SK-N-SH treated with all-trans-retinoic acid at 6 μM for 48 hours (cell line): Measurements from ENCODE around the gene TSEN2.

Experiments
- ATAC-seq: fragments of 200-7000 bp; cut with Tn5 transposase; 3 replicates; pipeline ENCODE4 v1.9.1; 2020; ENCODE audit warnings: mild to moderate bottlenecking, moderate library complexity
- ARNTL ChIP-seq: fragments of 450-650 bp; formaldehyde crosslinking; IDR thresholded peaks from 2 replicates; pipeline ENCODE4 v1.5.0; 2020; ENCODE audit warnings: low read depth, mild to moderate bottlenecking, moderate library complexity, borderline replicate concordance
- BACH2 ChIP-seq: fragments of 250-450 bp; sonication (Bioruptor Pico); IDR thresholded peaks from 2 replicates; pipeline ENCODE4 v1.9.0; 2021; ENCODE audit warnings: mild to moderate bottlenecking, borderline replicate concordance
- CSDC2 ChIP-seq: fragments of 250-450 bp; sonication (Bioruptor Pico); IDR thresholded peaks from 2 replicates; pipeline ENCODE4 v1.5.0; 2020; ENCODE audit warnings: mild to moderate bottlenecking, moderate library complexity
- CSRNP3 ChIP-seq: fragments of 250-450 bp; sonication (Bioruptor Pico); IDR thresholded peaks from 2 replicates; pipeline ENCODE4 v1.5.1; 2021; ENCODE audit warnings: mild to moderate bottlenecking, moderate library complexity
- ESRRG ChIP-seq: fragments of 250-450 bp; sonication (Bioruptor Pico); IDR thresholded peaks from 2 replicates; pipeline ENCODE4 v1.6.1; 2021; ENCODE audit warnings: mild to moderate bottlenecking
- GLIS3 ChIP-seq: fragments of 250-450 bp; sonication (Bioruptor Pico); IDR thresholded peaks from 2 replicates; pipeline ENCODE4 v1.5.0; 2020; ENCODE audit warnings: mild to moderate bottlenecking, moderate library complexity
- ISL1 ChIP-seq: fragments of 250-450 bp; sonication (Bioruptor Pico); IDR thresholded peaks from 2 replicates; pipeline ENCODE4 v2.1.2; 2022; ENCODE audit warnings: mild to moderate bottlenecking, moderate library complexity
- OSR1 ChIP-seq: fragments of 250-450 bp; sonication (Bioruptor Pico); IDR thresholded peaks from 2 replicates; pipeline ENCODE4 v1.8.0; 2022; ENCODE audit warnings: moderate library complexity, mild to moderate bottlenecking, inconsistent platforms
- PPARA ChIP-seq: fragments of 250-450 bp; sonication (Bioruptor Pico); IDR thresholded peaks from 2 replicates; pipeline ENCODE4 v1.5.0; 2020; ENCODE audit warnings: mild to moderate bottlenecking, borderline replicate concordance
- RARB ChIP-seq: fragments of 250-450 bp; sonication (Bioruptor Pico); IDR thresholded peaks from 2 replicates; pipeline ENCODE4 v1.8.0; 2021; ENCODE audit warnings: mild to moderate bottlenecking, moderate library complexity
- SNAI2 ChIP-seq: fragments of 250-450 bp; sonication (Bioruptor Pico); IDR thresholded peaks from 2 replicates; pipeline ENCODE4 v1.5.0; 2020; ENCODE audit warnings: mild to moderate bottlenecking, moderate library complexity
- TOX ChIP-seq: fragments of 250-450 bp; sonication (Bioruptor Pico); IDR thresholded peaks from 2 replicates; pipeline ENCODE4 v1.8.0; 2021; ENCODE audit warnings: mild to moderate bottlenecking, moderate library complexity, borderline replicate concordance
- ZC3H10 ChIP-seq: fragments of 250-450 bp; sonication (Bioruptor Pico); IDR thresholded peaks from 2 replicates; pipeline ENCODE4 v1.5.1; 2021; ENCODE audit warnings: mild to moderate bottlenecking, moderate library complexity
- ZFP30 ChIP-seq: fragments of 450-650 bp; formaldehyde crosslinking; IDR thresholded peaks from 2 replicates; pipeline ENCODE4 v1.5.0; 2022; ENCODE audit warnings: mild to moderate bottlenecking, moderate library complexity
- ZNF8 ChIP-seq: fragments of 450-650 bp; formaldehyde crosslinking; IDR thresholded peaks from 2 replicates; pipeline ENCODE4 v1.5.0; 2020; ENCODE audit warnings: mild to moderate bottlenecking, moderate library complexity
- TF ChIP-seq, protein P1 (sequence below): fragments of 250-450 bp; sonication (Bioruptor Pico); IDR thresholded peaks from 2 replicates; pipeline ENCODE4 v1.8.0; 2020; ENCODE audit warnings: mild to moderate bottlenecking, moderate library complexity, borderline replicate concordance
- TF ChIP-seq, protein P2 (sequence below): fragments of 250-450 bp; sonication (Bioruptor Pico); IDR thresholded peaks from 2 replicates; pipeline ENCODE4 v1.5.0; 2020; ENCODE audit warnings: mild to moderate bottlenecking, moderate library complexity
- TF ChIP-seq, protein P3 (sequence below): fragments of 250-450 bp; sonication (Bioruptor Pico); IDR thresholded peaks from 2 replicates; pipeline ENCODE4 v1.5.1; 2020; ENCODE audit warnings: low read depth, mild to moderate bottlenecking, moderate library complexity

TSEN2 gene

GRCh38 chr3:12438318-12438717 is 46.0 kb upstream of the TSEN2 start:
- no peak for TF ChIP-seq SNAI2 (CRISPR knock-in tag)
- TF ChIP-seq ESRRG (CRISPR knock-in tag) = no peak
- TF ChIP-seq PPARA (CRISPR knock-in tag) = no peak
- TF ChIP-seq ISL1 (CRISPR knock-in tag) = no peak
- TF ChIP-seq, protein P1, sequence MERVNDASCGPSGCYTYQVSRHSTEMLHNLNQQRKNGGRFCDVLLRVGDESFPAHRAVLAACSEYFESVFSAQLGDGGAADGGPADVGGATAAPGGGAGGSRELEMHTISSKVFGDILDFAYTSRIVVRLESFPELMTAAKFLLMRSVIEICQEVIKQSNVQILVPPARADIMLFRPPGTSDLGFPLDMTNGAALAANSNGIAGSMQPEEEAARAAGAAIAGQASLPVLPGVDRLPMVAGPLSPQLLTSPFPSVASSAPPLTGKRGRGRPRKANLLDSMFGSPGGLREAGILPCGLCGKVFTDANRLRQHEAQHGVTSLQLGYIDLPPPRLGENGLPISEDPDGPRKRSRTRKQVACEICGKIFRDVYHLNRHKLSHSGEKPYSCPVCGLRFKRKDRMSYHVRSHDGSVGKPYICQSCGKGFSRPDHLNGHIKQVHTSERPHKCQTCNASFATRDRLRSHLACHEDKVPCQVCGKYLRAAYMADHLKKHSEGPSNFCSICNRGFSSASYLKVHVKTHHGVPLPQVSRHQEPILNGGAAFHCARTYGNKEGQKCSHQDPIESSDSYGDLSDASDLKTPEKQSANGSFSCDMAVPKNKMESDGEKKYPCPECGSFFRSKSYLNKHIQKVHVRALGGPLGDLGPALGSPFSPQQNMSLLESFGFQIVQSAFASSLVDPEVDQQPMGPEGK (CRISPR knock-in tag) = no peak
- TF ChIP-seq BACH2 (CRISPR knock-in tag) = no peak
- TF ChIP-seq ZNF8 (CRISPR knock-in tag) = no peak
- TF ChIP-seq OSR1 (CRISPR knock-in tag) = no peak
- TF ChIP-seq, protein P2, sequence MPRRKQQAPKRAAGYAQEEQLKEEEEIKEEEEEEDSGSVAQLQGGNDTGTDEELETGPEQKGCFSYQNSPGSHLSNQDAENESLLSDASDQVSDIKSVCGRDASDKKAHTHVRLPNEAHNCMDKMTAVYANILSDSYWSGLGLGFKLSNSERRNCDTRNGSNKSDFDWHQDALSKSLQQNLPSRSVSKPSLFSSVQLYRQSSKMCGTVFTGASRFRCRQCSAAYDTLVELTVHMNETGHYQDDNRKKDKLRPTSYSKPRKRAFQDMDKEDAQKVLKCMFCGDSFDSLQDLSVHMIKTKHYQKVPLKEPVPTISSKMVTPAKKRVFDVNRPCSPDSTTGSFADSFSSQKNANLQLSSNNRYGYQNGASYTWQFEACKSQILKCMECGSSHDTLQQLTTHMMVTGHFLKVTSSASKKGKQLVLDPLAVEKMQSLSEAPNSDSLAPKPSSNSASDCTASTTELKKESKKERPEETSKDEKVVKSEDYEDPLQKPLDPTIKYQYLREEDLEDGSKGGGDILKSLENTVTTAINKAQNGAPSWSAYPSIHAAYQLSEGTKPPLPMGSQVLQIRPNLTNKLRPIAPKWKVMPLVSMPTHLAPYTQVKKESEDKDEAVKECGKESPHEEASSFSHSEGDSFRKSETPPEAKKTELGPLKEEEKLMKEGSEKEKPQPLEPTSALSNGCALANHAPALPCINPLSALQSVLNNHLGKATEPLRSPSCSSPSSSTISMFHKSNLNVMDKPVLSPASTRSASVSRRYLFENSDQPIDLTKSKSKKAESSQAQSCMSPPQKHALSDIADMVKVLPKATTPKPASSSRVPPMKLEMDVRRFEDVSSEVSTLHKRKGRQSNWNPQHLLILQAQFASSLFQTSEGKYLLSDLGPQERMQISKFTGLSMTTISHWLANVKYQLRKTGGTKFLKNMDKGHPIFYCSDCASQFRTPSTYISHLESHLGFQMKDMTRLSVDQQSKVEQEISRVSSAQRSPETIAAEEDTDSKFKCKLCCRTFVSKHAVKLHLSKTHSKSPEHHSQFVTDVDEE (CRISPR knock-in tag) = no peak
- TF ChIP-seq, protein P3, sequence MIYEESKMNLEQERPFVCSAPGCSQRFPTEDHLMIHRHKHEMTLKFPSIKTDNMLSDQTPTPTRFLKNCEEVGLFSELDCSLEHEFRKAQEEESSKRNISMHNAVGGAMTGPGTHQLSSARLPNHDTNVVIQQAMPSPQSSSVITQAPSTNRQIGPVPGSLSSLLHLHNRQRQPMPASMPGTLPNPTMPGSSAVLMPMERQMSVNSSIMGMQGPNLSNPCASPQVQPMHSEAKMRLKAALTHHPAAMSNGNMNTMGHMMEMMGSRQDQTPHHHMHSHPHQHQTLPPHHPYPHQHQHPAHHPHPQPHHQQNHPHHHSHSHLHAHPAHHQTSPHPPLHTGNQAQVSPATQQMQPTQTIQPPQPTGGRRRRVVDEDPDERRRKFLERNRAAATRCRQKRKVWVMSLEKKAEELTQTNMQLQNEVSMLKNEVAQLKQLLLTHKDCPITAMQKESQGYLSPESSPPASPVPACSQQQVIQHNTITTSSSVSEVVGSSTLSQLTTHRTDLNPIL (CRISPR knock-in tag) = no peak
- TF ChIP-seq ZC3H10 (CRISPR knock-in tag) = no peak
- TF ChIP-seq CSDC2 (CRISPR knock-in tag) = no peak
- no peak for TF ChIP-seq ZFP30
- no peak for TF ChIP-seq GLIS3 (CRISPR knock-in tag)
- TF ChIP-seq, all 23 proteins: peak for 0

GRCh38 chr3:12439161-12439940 is 44.9 kb upstream of the TSEN2 start:
- TF ChIP-seq, protein P2 (CRISPR knock-in tag) = no peak
- TF ChIP-seq CSRNP3 (no peak), ARNTL (CRISPR knock-in tag) (no peak), TOX (no peak), RARB (CRISPR knock-in tag) (no peak), ZC3H10 (CRISPR knock-in tag) (no peak)
- TF ChIP-seq, protein P3 (CRISPR knock-in tag) = no peak
- TF ChIP-seq, protein P1 (CRISPR knock-in tag) = no peak
- ATAC-seq = no peak

More at GRCh38 chr3:12438318-12438717, 46.0 kb upstream of the TSEN2 start:
- no peak for ATAC-seq
